Measurements from ENCODE around the gene FFAR1. TPM values are rescaled to one million over a fixed set of nuclear protein-coding genes. Genes with fewer than 3 reads are reported as not detected.
A peak's percentile ranks its signal among the peaks of the same experiment; 100 is the strongest.

FFAR1 gene
- total and polyA plus RNA-seq, 2 donors (not counting 1 experiment from before 2014, with no cell fraction given): 3.0 to 17.9 TPM

DNA sequence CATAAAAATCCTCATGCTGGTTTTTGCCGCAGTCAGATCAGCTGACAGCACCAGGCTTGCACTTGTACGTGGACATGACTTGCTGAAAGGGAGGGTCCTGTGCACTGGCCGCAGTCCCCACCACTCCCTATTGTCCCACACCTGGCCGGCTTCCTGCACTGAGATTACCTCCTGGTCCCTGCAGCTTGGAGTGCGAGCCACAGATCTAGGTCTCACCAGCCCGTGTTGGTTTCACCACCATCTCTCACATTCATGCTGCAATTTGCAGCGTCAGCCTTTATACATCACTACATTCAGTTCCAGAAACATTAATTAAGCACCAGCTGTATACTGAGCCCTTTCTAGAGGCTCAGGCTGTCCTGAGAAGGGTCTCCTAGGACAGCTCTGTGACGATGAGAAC is 33.7 kb upstream of the FFAR1 start:
- CTCF ChIA-PET: interaction anchor here (0.8 to 2.6 kb wide), 5 partner anchors 8 to 155 kb away, joined by 4 to 13 read pairs (median 6); no protein-coding TSS in a partner anchor
- no peaks in the 10 kb centered on the region for H3K9me3 Mint-ChIP-seq (ENCODE audit: insufficient read depth)

DNA sequence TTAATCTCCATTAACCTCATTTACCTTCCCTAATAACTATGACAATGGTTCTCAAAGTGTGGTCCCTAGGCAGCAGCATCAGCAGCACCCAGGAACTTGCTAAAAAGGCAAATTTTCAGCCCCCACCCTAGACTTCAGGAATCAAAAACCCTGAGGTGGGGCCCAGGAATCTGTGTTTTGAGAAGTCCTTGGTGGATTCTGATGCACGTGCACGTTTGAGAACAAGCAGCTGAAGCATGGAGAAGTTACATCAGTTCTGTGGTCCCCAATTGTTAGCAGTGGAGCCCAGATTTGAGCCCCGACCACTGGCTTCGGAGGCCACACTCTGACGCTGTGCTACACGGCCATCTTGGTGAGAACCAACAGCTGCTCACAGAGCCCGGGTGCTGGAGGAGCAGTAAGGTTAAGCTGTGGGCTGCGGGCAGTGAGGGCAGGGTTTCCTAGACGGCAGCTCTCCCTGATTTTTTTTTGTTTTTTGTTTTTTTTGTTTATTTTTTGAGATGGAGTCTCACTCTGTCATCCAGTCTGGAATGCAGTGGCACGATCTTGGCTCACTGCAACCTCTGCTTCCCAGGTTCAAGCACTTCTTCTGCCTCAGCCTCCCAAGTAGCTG is 32.7 kb upstream of the FFAR1 start:
- Histone ChIP-seq H3K9ac (ENCODE audit: low read length) (no peak overlapping the region), H3K4me1 (ENCODE audit: control insufficient read depth in 2 of 2, insufficient read depth in 2 of 2, low read length in 2 of 2) (peaks cover 60 to 86% of the 10 kb centered on the region in 2 donors), H3K4me2 (replicated peaks; ENCODE audit: low read depth, low read length, poor library complexity, severe bottlenecking) (no peak overlapping the region), H2AFZ (ENCODE audit: insufficient read depth, low read depth, low read length, poor library complexity, severe bottlenecking) (no peak overlapping the region), H3K4me3 (ENCODE audit: control extremely low read depth in 1 of 5, extremely low read depth in 1 of 5, insufficient read depth in 1 of 5, low read depth in 2 of 5, low read length in 4 of 5) (no peak overlapping the region), H3K27me3 (replicated peaks in 1 of 4; ENCODE audit: control extremely low read depth in 1 of 4, control insufficient read depth in 3 of 4, insufficient read depth in 4 of 4, low read length in 3 of 4) (no peaks in the 10 kb centered on the region), H3K27ac (ENCODE audit: low read length in 2 of 2) (no peak overlapping the region), H3K9me3 (ENCODE audit: control extremely low read depth in 1 of 3, control insufficient read depth in 2 of 3, insufficient read depth in 1 of 3, low read length in 2 of 3) (no peaks in the 10 kb centered on the region), H3K79me2 (ENCODE audit: control insufficient read depth, insufficient read depth, low read length) (peaks cover 57% of the 10 kb centered on the region), H4K20me1 (ENCODE audit: control insufficient read depth, insufficient read depth, low read length, poor library complexity, severe bottlenecking) (no peaks in the 10 kb centered on the region), H3K36me3 (replicated peaks in 1 of 2; ENCODE audit: control extremely low read depth in 1 of 2, control insufficient read depth in 1 of 2, extremely low read depth in 1 of 2, insufficient read depth in 2 of 2, low read length in 1 of 2) (no peaks in the 10 kb centered on the region)
- H3K9me3 Mint-ChIP-seq (ENCODE audit: insufficient read depth): no peaks in the 10 kb centered on the region
- ChIA-PET POLR2A (interaction anchor here (8.3 kb wide), 1 partner anchor 16 kb away, joined by 106 read pairs; the partner anchor contains the start of gene CD22), CTCF (interaction anchor here (0.6 to 2.6 kb wide), 10 partner anchors 9 to 472 kb away, joined by 3 to 13 read pairs (median 8); no protein-coding TSS in a partner anchor)
- H3K4me3 Mint-ChIP-seq: no peak overlapping the region
- H3K27me3 Mint-ChIP-seq: no peaks in the 10 kb centered on the region
- H3K27ac Mint-ChIP-seq: peak overlapping the region; percentile 20
- DNase-seq (no peak), ATAC-seq (ENCODE audit: low read depth) (no peak)
- peaks cover 62% of the 10 kb centered on the region for H3K4me1 Mint-ChIP-seq
- TF ChIP-seq EZH2 (IDR thresholded peaks at IDR 0.05; ENCODE audit: borderline replicate concordance, insufficient read depth, low read depth, low read length, poor library complexity, severe bottlenecking): no peak
- TF ChIP-seq, protein P1, sequence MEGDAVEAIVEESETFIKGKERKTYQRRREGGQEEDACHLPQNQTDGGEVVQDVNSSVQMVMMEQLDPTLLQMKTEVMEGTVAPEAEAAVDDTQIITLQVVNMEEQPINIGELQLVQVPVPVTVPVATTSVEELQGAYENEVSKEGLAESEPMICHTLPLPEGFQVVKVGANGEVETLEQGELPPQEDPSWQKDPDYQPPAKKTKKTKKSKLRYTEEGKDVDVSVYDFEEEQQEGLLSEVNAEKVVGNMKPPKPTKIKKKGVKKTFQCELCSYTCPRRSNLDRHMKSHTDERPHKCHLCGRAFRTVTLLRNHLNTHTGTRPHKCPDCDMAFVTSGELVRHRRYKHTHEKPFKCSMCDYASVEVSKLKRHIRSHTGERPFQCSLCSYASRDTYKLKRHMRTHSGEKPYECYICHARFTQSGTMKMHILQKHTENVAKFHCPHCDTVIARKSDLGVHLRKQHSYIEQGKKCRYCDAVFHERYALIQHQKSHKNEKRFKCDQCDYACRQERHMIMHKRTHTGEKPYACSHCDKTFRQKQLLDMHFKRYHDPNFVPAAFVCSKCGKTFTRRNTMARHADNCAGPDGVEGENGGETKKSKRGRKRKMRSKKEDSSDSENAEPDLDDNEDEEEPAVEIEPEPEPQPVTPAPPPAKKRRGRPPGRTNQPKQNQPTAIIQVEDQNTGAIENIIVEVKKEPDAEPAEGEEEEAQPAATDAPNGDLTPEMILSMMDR (IDR thresholded peaks at IDR 0.05): no peak
- 89% methylated on average over 10 of the region's 10 CpGs for WGBS (ENCODE audit: insufficient coverage)
- intact Hi-C loops (cut with micrococcal nuclease): no loop called here

More for the DNA sequence above, 33.7 kb upstream of the FFAR1 start:
- POLR2A ChIA-PET: interaction anchor here (8.3 kb wide), 1 partner anchor 17 kb away, joined by 106 read pairs; the partner anchor contains the start of gene CD22
- Histone ChIP-seq H3K9ac (ENCODE audit: low read length) (no peak overlapping the region), H3K36me3 (replicated peaks in 1 of 2; ENCODE audit: control extremely low read depth in 1 of 2, control insufficient read depth in 1 of 2, extremely low read depth in 1 of 2, insufficient read depth in 2 of 2, low read length in 1 of 2) (no peaks in the 10 kb centered on the region), H3K79me2 (ENCODE audit: control insufficient read depth, insufficient read depth, low read length) (peaks cover 62% of the 10 kb centered on the region), H2AFZ (ENCODE audit: insufficient read depth, low read depth, low read length, poor library complexity, severe bottlenecking) (no peak overlapping the region), H3K4me3 (ENCODE audit: control extremely low read depth in 1 of 5, extremely low read depth in 1 of 5, insufficient read depth in 1 of 5, low read depth in 2 of 5, low read length in 4 of 5) (no peak overlapping the region), H3K4me1 (ENCODE audit: control insufficient read depth in 2 of 2, insufficient read depth in 2 of 2, low read length in 2 of 2) (peaks cover 53 to 76% of the 10 kb centered on the region in 2 donors), H3K27me3 (replicated peaks in 1 of 4; ENCODE audit: control extremely low read depth in 1 of 4, control insufficient read depth in 3 of 4, insufficient read depth in 4 of 4, low read length in 3 of 4) (no peaks in the 10 kb centered on the region), H3K4me2 (replicated peaks; ENCODE audit: low read depth, low read length, poor library complexity, severe bottlenecking) (peak overlapping the region; percentile 43), H3K9me3 (ENCODE audit: control extremely low read depth in 1 of 3, control insufficient read depth in 2 of 3, insufficient read depth in 1 of 3, low read length in 2 of 3) (no peaks in the 10 kb centered on the region), H3K27ac (ENCODE audit: low read length in 2 of 2) (no peak overlapping the region), H4K20me1 (ENCODE audit: control insufficient read depth, insufficient read depth, low read length, poor library complexity, severe bottlenecking) (no peaks in the 10 kb centered on the region)
- intact Hi-C loops (cut with micrococcal nuclease): no loop called here
- no peaks in the 10 kb centered on the region for H3K27me3 Mint-ChIP-seq
- ATAC-seq (ENCODE audit: low read depth) (no peak), DNase-seq (no peak)
- no peak overlapping the region for H3K4me3 Mint-ChIP-seq
- TF ChIP-seq, protein P1 (IDR thresholded peaks at IDR 0.05): no peak
- TF ChIP-seq EZH2 (IDR thresholded peaks at IDR 0.05; ENCODE audit: borderline replicate concordance, insufficient read depth, low read depth, low read length, poor library complexity, severe bottlenecking): no peak
- peak overlapping the region; percentile 50 for H3K27ac Mint-ChIP-seq
- 89% methylated on average over 7 of the region's 8 CpGs for WGBS (ENCODE audit: insufficient coverage)
- H3K4me1 Mint-ChIP-seq: peaks cover 60% of the 10 kb centered on the region
